GM12878 (cell line): ENCODE measurements around the gene PIGBOS1. TPM values are rescaled to one million over a fixed set of nuclear protein-coding genes. Genes with fewer than 3 reads are reported as not detected.

ENCODE experiments used
- BHLHE40 ChIP-seq, 2 experiments: fragments of 450-650 bp in 1 of 2; IDR thresholded peaks; 2 replicates each; pipeline ENCODE4 v1.6.1; 2011 to 2017; ENCODE audit warnings: low read depth in 2 of 2, borderline replicate concordance in 1 of 2, improper control_type of control experiment in 1 of 2, low read length in 1 of 2, mild to moderate bottlenecking in 1 of 2
- CHD1 ChIP-seq: IDR thresholded peaks from 2 replicates; pipeline ENCODE4 v1.6.1; 2012; ENCODE audit warnings: low read depth, low read length, improper control_type of control experiment
- CREB1 ChIP-seq: IDR thresholded peaks from 2 replicates; pipeline ENCODE4 v1.6.1; 2012; ENCODE audit warnings: low read depth, mild to moderate bottlenecking, inconsistent platforms
- EGR1 ChIP-seq, 2 experiments: IDR thresholded peaks; 1 replicate in 1 of 2; 2 replicates in 1 of 2; pipeline ENCODE4 v1.6.1; 2011 to 2012; ENCODE audit warnings: low read depth in 2 of 2, low read length in 2 of 2, borderline replicate concordance in 1 of 2, mild to moderate bottlenecking in 1 of 2, moderate library complexity in 1 of 2
- MEF2A ChIP-seq: IDR thresholded peaks from 2 replicates; pipeline ENCODE4 v1.6.1; 2011; ENCODE audit warnings: low read depth, mild to moderate bottlenecking, low read length, moderate library complexity; ENCODE audit not compliant: insufficient read depth
- MLLT1 ChIP-seq: fragments of 450-650 bp; IDR thresholded peaks from 2 replicates; pipeline ENCODE4 v1.6.1; 2016; ENCODE audit warnings: mild to moderate bottlenecking
- NBN ChIP-seq: fragments of 450-650 bp; IDR thresholded peaks from 2 replicates; pipeline ENCODE4 v1.6.1; 2016
- PML ChIP-seq: IDR thresholded peaks from 2 replicates; pipeline ENCODE4 v1.6.1; 2012; ENCODE audit warnings: low read length, inconsistent platforms
- POU2F2 ChIP-seq: IDR thresholded peaks from 3 replicates; pipeline ENCODE4 v1.6.1; 2011; ENCODE audit warnings: low read depth, mild to moderate bottlenecking, low read length, borderline replicate concordance
- RAD21 ChIP-seq: IDR thresholded peaks from 2 replicates; pipeline ENCODE4 v1.6.1; 2011; ENCODE audit warnings: mild to moderate bottlenecking, low read depth, low read length, moderate library complexity; ENCODE audit not compliant: insufficient read depth
- SMAD1 ChIP-seq: fragments of 450-650 bp; IDR thresholded peaks from 2 replicates; pipeline ENCODE4 v1.6.1; 2018; ENCODE audit warnings: mild to moderate bottlenecking, low read depth; ENCODE audit not compliant: partially characterized antibody
- SMARCA5 ChIP-seq: fragments of 450-650 bp; IDR thresholded peaks from 2 replicates; pipeline ENCODE4 v1.6.1; 2017; ENCODE audit warnings: mild to moderate bottlenecking
- SMC3 ChIP-seq: IDR thresholded peaks from 2 replicates; pipeline ENCODE4 v1.6.1; 2011; ENCODE audit warnings: low read length, improper control_type of control experiment, borderline replicate concordance
- SPI1 ChIP-seq: IDR thresholded peaks from 2 replicates; pipeline ENCODE4 v1.6.1; 2011; ENCODE audit warnings: low read depth, mild to moderate bottlenecking, low read length, moderate library complexity, borderline replicate concordance; ENCODE audit not compliant: insufficient read depth
- TBL1XR1 ChIP-seq: IDR thresholded peaks from 2 replicates; pipeline ENCODE4 v1.6.1; 2012; ENCODE audit warnings: low read depth, low read length, improper control_type of control experiment
- YY1 ChIP-seq: IDR thresholded peaks from 2 replicates; pipeline ENCODE4 v1.6.1; 2011; ENCODE audit warnings: low read depth, mild to moderate bottlenecking, low read length
- ZNF207 ChIP-seq: fragments of 450-650 bp; IDR thresholded peaks from 2 replicates; pipeline ENCODE4 v1.6.1; 2014; ENCODE audit warnings: antibody characterized with exemption, mild to moderate bottlenecking, borderline replicate concordance
- ZNF384 ChIP-seq: IDR thresholded peaks from 2 replicates; pipeline ENCODE4 v1.6.1; 2012; ENCODE audit warnings: low read depth, mild to moderate bottlenecking, low read length, improper control_type of control experiment, borderline replicate concordance
- ZNF592 ChIP-seq: fragments of 450-650 bp; IDR thresholded peaks from 2 replicates; pipeline ENCODE4 v1.6.1; 2017; ENCODE audit warnings: mild to moderate bottlenecking, moderate library complexity
- polyA plus RNA-seq, 11 experiments: library from polyadenylated mRNA; depleted of rRNA in 4 of 11; unstranded in 6 of 11; stranded (reverse) in 5 of 11; fragments of >200 nt; fragmentation: Nextera tagmentation in 4 of 11; fragmentation: Illumina TruSeq in 1 of 11; extraction: Ambion mirVana in 4 of 11; extraction: Trizol in 1 of 11; gene quantifications; 1 replicate in 1 of 11; 2 replicates in 10 of 11; pipeline versions ENCODE4 v1.2.1 to v1.2.3, GENCODE V29; 2011 to 2016; ENCODE audit warnings: inconsistent platforms in 2 of 11, missing spikeins in 2 of 11, low read depth in 1 of 11
- total RNA-seq, 4 experiments: library from RNA; depleted of rRNA in 3 of 4; stranded (reverse); fragments of >200 nt in 3 of 4; fragmentation: Illumina TruSeq in 1 of 4; extraction: Trizol in 1 of 4; gene quantifications; 2 replicates each; pipeline versions ENCODE4 v1.2.1 to v1.2.3, GENCODE V29; 2013 to 2021

Gene PIGBOS1
- total and polyA plus RNA-seq, 10 of the 15 experiments (the other 5 are each of a cell fraction or from before 2014, with no cell fraction given), result 7.1 to 24.7 (median 10.2) TPM

GRCh38 chr15:55290528-55291057, 28.3 kb downstream of the PIGBOS1 start (continued):
- TF ChIP-seq MLLT1 (no peak), SMC3 (peak; percentile 97), ZNF207 (no peak), POU2F2 (0 out of 3 replicates have a peak, but pooled peaks have one; percentile 10), ZNF384 (peak; percentile 53), YY1 (peak; percentile 76), SMAD1 (no peak), PML (0 out of 2 replicates have a peak, but pooled peaks have one; percentile 42), RAD21 (peak; percentile 96), SMARCA5 (peak; percentile 55; the same call in 1 of the 2 replicates), CREB1 (peak; percentile 37; the same call in 1 of the 2 replicates), MEF2A (0 out of 2 replicates have a peak, but pooled peaks have one; percentile 48), SPI1 (no peak), BHLHE40 (IDR thresholded peaks at IDR 0.05; ENCODE audit: borderline replicate concordance in 1 of 2, low read depth in 2 of 2, low read length in 1 of 2) (peak in 1 of 2 experiments; percentile 8; a peak in 1 of 4 replicates), NBN (peak; percentile 13; the same call in 1 of the 2 replicates), CHD1 (0 out of 2 replicates have a peak, but pooled peaks have one; percentile 3), EGR1 (IDR thresholded peaks at IDR 0.05; ENCODE audit: borderline replicate concordance in 1 of 2, low read depth in 2 of 2, low read length in 2 of 2) (0 out of 3 replicates have a peak, but pooled peaks of 1 of the 2 experiments have one; percentile 25), TBL1XR1 (0 out of 2 replicates have a peak, but pooled peaks have one; percentile 14), ZNF592 (peak; percentile 34; the same call in 1 of the 2 replicates)
